Effector memory CD8-positive, alpha-beta T cell (primary cell): Measurements from ENCODE around the gene AGTPBP1.
A peak's percentile ranks its signal among the peaks of the same experiment; 100 is the strongest.

Source experiments
- ATAC-seq: fragments of 150-1000 bp; cut with Tn5 transposase; replicated peaks from 2 replicates; pipeline ENCODE4 v1.10.0; 2021; ENCODE audit warnings: mild to moderate bottlenecking, moderate library complexity
- DNase-seq, 3 experiments: peaks; one replicate each; pipeline ENCODE4 v3.0.0; 2021
- H3K27ac Mint-ChIP-seq, 2 donors: one replicate each; pipeline ENCODE4 v1.8.0; 2022; ENCODE audit warnings: mild to moderate bottlenecking in 2 of 2, mixed read lengths in 2 of 2, moderate library complexity in 2 of 2
- H3K27me3 Mint-ChIP-seq, 2 donors: one replicate each; pipeline ENCODE4 v1.8.0; 2022; ENCODE audit warnings: mixed read lengths in 2 of 2
- H3K36me3 Mint-ChIP-seq: one replicate; pipeline ENCODE4 v1.8.0; 2022; ENCODE audit warnings: mild to moderate bottlenecking, moderate library complexity, mixed read lengths; ENCODE audit not compliant: insufficient read depth
- H3K4me1 Mint-ChIP-seq, 2 donors: one replicate each; pipeline ENCODE4 v1.8.0; 2022; ENCODE audit warnings: low read depth in 2 of 2, mixed read lengths in 2 of 2
- H3K4me3 Mint-ChIP-seq, 2 donors: one replicate each; pipeline ENCODE4 v1.8.0; 2022; ENCODE audit warnings: mild to moderate bottlenecking in 2 of 2, mixed read lengths in 2 of 2, moderate library complexity in 2 of 2
- H3K9me3 Mint-ChIP-seq, 2 donors: one replicate each; pipeline ENCODE4 v1.8.0; 2022; ENCODE audit warnings: mixed read lengths in 2 of 2

The AGTPBP1 gene

DNA sequence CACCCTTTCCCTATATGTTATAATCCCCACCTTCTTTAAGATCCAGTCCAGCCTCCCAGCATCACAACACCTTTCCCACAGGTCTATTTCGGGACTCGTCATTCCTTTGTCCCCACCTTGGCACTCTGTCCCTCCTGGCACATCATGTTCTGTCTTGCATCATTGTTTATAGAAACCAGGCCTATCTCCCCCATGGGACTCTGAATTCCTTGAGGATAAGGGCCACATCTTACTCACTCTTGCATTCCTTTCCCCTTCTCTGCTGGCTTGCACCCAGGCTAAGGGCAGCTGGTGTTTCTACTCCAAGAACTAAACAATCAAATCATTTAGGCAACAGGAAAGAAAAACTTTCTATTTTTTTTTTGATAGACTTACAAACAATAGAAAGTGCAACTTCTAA, 205.7 kb downstream of the AGTPBP1 start:
- H3K36me3 Mint-ChIP-seq: no peaks in the 10 kb centered on the region
- H3K9me3 Mint-ChIP-seq: no peaks in the 10 kb centered on the region
- H3K27ac Mint-ChIP-seq: no peak overlapping the region
- ATAC-seq (no peak), DNase-seq (no peak)
- no peaks in the 10 kb centered on the region for H3K27me3 Mint-ChIP-seq
- H3K4me1 Mint-ChIP-seq: no peaks in the 10 kb centered on the region
- no peak overlapping the region for H3K4me3 Mint-ChIP-seq

DNA sequence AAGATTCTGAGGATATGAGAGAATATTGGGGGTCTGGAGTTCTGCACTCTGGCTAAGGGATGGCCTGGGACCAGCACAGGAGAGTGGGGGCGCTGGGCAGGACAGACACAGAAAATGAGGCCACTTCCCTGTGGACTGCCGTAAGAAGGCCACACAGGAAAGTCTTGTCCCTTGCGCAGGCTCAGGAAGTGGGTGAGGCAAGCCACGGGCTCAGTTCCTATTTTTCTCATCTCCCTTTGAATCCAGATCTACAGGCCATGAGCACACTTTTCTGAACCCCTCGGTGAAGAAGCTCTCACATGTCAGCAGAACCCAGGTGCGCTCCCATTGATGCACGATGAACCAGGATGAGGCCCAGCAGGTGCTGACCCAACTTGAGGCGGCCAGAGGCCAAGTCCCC, 207.4 kb downstream of the AGTPBP1 start:
- H3K36me3 Mint-ChIP-seq: no peaks in the 10 kb centered on the region
- ATAC-seq (no peak), DNase-seq (no peak)
- H3K4me3 Mint-ChIP-seq: no peak overlapping the region
- no peaks in the 10 kb centered on the region for H3K4me1 Mint-ChIP-seq
- no peak overlapping the region for H3K27ac Mint-ChIP-seq
- H3K9me3 Mint-ChIP-seq: no peaks in the 10 kb centered on the region
- H3K27me3 Mint-ChIP-seq: peaks cover 0 to 2% of the 10 kb centered on the region in 2 donors

DNA sequence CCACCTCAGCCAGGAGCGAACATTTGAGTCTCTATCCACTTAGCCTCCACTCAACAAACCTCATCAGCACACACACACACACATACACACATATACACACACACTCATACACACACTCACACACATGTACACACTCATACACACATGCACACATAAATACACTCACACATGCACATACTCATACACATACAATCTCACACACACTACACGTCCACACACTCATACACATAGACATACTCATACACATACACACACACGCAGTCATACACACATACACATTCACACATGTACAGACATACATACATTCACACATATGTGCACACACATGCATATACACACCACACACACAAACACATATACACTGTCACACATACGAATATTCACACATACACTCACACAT, 208.2 kb downstream of the AGTPBP1 start:
- Mint-ChIP-seq H3K4me3 (no peak overlapping the region), H3K27ac (no peak overlapping the region), H3K9me3 (no peaks in the 10 kb centered on the region), H3K27me3 (peaks cover 0 to 10% of the 10 kb centered on the region in 2 donors), H3K36me3 (no peaks in the 10 kb centered on the region), H3K4me1 (no peaks in the 10 kb centered on the region)
- DNase-seq: no peak
- no peak for ATAC-seq

DNA sequence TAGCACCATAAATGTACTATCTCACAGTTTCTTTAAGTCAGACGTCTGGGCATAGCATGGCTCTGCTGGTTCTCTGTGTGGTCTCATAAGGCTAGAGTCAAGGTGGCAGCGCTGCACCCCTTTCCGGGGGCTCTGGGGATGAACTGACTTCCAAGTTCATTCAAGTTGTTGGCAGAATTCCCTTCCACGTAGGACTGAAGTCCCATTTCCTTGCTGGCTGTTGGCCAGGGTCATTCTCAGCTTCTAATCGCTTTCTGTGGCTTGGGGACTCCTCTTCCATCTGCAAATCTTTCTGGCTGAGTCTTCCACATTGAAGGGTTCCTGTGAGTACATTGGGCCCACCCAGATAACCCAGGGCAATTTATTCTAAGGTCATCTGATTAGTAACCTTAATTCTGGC, 211.0 kb downstream of the AGTPBP1 start:
- no peak overlapping the region for H3K27ac Mint-ChIP-seq
- ATAC-seq: no peak
- H3K4me1 Mint-ChIP-seq: peaks cover 3 to 4% of the 10 kb centered on the region in 2 donors
- no peak overlapping the region for H3K4me3 Mint-ChIP-seq
- DNase-seq: no peak
- H3K9me3 Mint-ChIP-seq: no peaks in the 10 kb centered on the region
- H3K27me3 Mint-ChIP-seq: peaks cover 0 to 26% of the 10 kb centered on the region in 2 donors
- H3K36me3 Mint-ChIP-seq: peaks cover 2% of the 10 kb centered on the region

- peaks cover 2% of the 10 kb centered on the region for H3K36me3 Mint-ChIP-seq
- peaks cover 3 to 7% of the 10 kb centered on the region in 2 donors for H3K4me1 Mint-ChIP-seq
- no peak for DNase-seq
- no peak overlapping the region for H3K4me3 Mint-ChIP-seq
- no peak for ATAC-seq
- no peak overlapping the region for H3K27ac Mint-ChIP-seq
- H3K9me3 Mint-ChIP-seq: no peaks in the 10 kb centered on the region
- H3K27me3 Mint-ChIP-seq: peaks cover 10 to 47% of the 10 kb centered on the region in 2 donors
Measured at GRCh38 chr9:85528607-85529006, 213.1 kb downstream of the AGTPBP1 start.

DNA sequence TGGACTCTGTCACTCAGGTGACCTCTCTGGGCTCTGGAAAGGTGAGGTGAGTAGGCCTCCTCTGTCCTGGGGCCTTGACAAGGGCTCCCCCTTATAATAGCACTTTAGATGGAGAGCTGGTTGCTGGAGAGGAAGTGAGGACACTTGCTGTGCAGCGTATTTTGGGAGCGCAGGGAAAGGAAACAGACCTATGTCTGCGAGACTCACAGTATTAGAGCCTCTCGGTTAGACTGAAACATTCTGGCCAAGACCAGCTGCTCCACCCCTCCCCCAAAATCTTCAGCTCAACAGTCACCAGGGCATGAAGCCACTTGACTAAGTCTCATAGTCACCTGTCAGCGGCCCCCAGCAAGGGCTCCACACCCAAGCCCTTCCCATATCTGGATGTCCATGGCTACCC, 213.6 kb downstream of the AGTPBP1 start:
- no peak overlapping the region for H3K4me3 Mint-ChIP-seq
- peaks cover 5 to 7% of the 10 kb centered on the region in 2 donors for H3K4me1 Mint-ChIP-seq
- no peak overlapping the region for H3K27ac Mint-ChIP-seq
- DNase-seq (no peak), ATAC-seq (no peak)
- peaks cover 11 to 51% of the 10 kb centered on the region in 2 donors for H3K27me3 Mint-ChIP-seq
- peaks cover 2% of the 10 kb centered on the region for H3K36me3 Mint-ChIP-seq
- no peaks in the 10 kb centered on the region for H3K9me3 Mint-ChIP-seq

DNA sequence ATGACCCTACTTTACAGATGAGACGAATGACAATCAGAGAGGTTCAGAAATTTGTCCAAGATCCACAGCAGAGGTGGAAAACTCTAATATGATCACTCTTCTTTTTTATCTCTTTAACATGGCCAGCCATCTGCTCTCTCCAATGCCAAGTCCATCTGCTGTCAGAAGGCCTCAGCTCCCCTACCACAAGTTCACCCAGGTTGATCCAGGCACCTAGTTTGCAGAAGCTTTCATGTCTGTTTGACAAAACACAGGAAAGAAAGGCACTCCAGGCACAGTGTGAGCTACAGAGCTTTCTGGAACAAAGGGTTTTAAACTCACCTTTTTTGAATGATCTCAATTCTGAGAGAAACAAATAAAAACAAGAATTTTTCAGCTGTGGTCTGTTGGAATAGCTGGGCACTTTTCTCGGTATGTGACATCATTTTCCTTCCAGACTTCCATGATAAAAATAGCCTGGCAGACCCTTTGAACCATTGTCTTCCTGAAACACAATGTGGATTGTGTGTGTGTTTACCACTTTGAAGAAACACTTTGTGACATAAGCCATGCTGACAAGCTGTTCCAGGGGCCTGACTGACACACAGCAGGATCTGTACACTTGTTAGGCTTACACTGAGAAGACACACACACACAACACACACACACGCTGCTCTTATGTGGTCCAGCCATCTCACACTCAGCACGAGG, 214.3 kb downstream of the AGTPBP1 start:
- Mint-ChIP-seq H3K4me3 (no peak overlapping the region), H3K27ac (no peak overlapping the region)

DNA sequence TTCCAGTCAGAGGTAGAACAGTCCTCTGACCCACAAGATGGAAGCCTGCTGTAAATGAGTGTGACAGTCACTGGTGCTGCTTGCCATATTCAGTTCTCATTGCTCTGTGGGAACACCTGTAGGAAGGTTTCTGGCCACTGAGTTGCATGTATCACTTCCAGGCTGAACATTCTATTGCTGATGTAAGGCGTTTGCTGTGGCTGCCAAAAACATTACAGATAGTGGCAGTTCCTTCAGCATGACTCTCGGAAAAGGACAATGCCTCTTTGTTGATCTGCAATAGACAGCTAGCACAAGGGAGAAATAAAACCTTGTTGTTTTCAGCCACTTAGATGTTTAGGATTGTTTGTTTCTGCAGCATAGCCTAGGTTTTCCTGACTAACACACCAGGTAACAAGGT, 217.2 kb downstream of the AGTPBP1 start:
- Mint-ChIP-seq H3K27ac (no peak overlapping the region), H3K4me3 (no peak overlapping the region), H3K27me3 (peaks cover 44 to 82% of the 10 kb centered on the region in 2 donors), H3K36me3 (peaks cover 5% of the 10 kb centered on the region), H3K9me3 (no peaks in the 10 kb centered on the region), H3K4me1 (peaks cover 16 to 19% of the 10 kb centered on the region in 2 donors)
- no peak for ATAC-seq
- no peak for DNase-seq

More for the DNA sequence above, 214.3 kb downstream of the AGTPBP1 start:
- no peak for DNase-seq
- ATAC-seq: no peak
- H3K9me3 Mint-ChIP-seq: no peaks in the 10 kb centered on the region
- peaks cover 18 to 57% of the 10 kb centered on the region in 2 donors for H3K27me3 Mint-ChIP-seq
- H3K4me1 Mint-ChIP-seq: peaks cover 11 to 13% of the 10 kb centered on the region in 2 donors
- H3K36me3 Mint-ChIP-seq: peaks cover 5% of the 10 kb centered on the region

DNA sequence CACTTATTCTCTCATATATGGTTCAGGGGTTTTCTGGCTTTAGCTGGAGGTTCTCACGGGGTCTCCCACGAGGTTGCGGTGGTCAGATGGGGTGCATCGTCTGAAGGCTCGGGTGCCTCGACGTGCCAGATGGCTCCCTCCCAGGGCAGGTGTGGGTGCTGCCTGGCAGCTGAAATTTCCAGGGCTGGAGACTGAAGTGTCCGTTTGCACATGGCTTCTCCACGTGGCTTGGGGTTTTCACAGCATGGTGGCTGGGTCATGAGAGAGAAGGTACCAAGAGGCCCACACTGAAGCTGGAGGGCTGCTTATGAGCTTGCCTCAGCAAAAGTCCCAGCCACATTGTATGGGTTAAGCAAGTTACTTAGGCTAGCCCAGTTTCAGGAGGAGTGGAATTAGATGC, 218.6 kb downstream of the AGTPBP1 start:
- no peak for DNase-seq
- Mint-ChIP-seq H3K4me3 (peak overlapping the region; percentile 64 to 75), H3K4me1 (peaks cover 16 to 19% of the 10 kb centered on the region in 2 donors), H3K27me3 (peaks cover 57 to 81% of the 10 kb centered on the region in 2 donors), H3K36me3 (peaks cover 5% of the 10 kb centered on the region), H3K27ac (no peak overlapping the region), H3K9me3 (no peaks in the 10 kb centered on the region)
- ATAC-seq: no peak

GRCh38 chr9:85522459-85523092, 219.2 kb downstream of the AGTPBP1 start:
- H3K27ac Mint-ChIP-seq: no peak overlapping the region
- H3K9me3 Mint-ChIP-seq: no peaks in the 10 kb centered on the region
- peak in 1 of 3 experiments; percentile 1 for DNase-seq
- peaks cover 60 to 76% of the 10 kb centered on the region in 2 donors for H3K27me3 Mint-ChIP-seq
- peaks cover 5% of the 10 kb centered on the region for H3K36me3 Mint-ChIP-seq
- H3K4me3 Mint-ChIP-seq: peak overlapping the region; percentile 64 to 75
- H3K4me1 Mint-ChIP-seq: peaks cover 16 to 19% of the 10 kb centered on the region in 2 donors
- peak; percentile 36 for ATAC-seq

- peaks cover 16 to 19% of the 10 kb centered on the region in 2 donors for H3K4me1 Mint-ChIP-seq
- H3K4me3 Mint-ChIP-seq: peak overlapping the region; percentile 64 to 75
- no peak for ATAC-seq
- peaks cover 68 to 84% of the 10 kb centered on the region in 2 donors for H3K27me3 Mint-ChIP-seq
- H3K9me3 Mint-ChIP-seq: no peaks in the 10 kb centered on the region
- no peak for DNase-seq
- H3K36me3 Mint-ChIP-seq: peaks cover 3% of the 10 kb centered on the region
- no peak overlapping the region for H3K27ac Mint-ChIP-seq
Measured at GRCh38 chr9:85521371-85522197, 220.2 kb downstream of the AGTPBP1 start.

DNA sequence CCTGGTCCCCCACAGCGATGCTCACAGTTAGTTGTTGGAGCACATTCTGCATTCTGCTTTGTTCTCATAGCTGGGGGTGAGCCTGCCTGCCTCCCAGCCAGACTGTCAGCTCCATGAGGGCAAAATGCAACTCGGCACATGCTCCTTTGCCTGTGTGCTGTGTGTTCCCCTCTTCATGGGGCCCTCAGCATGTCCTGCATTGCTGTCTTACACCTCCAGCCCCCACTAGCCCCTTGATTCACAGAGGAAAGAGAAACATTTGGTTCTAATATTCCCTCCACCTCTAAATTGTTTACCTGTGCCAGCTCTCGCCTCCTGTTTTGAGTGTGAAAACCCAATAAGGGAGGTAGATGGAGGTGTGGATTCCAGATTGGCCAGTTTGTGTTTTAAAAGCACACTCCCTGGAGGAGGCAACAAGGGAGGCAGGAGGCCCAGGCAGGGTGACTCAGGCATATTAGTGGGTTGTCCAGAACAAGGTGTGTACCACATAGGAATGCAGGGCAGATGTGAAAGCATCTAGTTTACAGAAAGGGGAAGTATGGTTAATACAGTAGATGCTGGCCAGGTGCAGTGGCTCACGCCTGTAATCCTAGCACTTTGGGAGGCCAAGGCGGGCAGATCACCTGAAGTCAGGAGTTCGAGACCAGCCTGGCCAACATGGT, 224.6 kb downstream of the AGTPBP1 start:
- no peak for DNase-seq
- Mint-ChIP-seq H3K36me3 (no peaks in the 10 kb centered on the region), H3K27ac (no peak overlapping the region)

DNA sequence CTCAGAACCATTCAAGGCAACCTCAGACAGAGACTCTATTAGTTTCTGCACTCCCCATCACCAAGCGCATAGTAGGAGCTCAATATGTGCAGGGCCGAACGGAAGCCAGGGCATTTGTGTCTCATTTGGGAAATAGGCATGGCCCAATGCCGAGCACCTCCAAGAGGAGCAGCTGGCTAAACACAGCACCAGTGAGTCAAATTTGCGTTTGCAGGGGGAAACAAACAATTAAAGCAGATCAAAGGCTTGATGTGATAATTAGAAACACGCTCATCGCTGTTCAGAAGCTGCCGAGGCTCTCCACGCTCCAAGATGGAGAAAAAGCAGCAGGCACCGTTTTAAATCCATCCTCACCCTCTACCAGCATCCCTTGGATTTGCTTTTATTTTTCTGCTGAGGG, 225.3 kb downstream of the AGTPBP1 start:
- no peak for ATAC-seq
- Mint-ChIP-seq H3K27ac (no peak overlapping the region), H3K4me1 (no peaks in the 10 kb centered on the region), H3K36me3 (no peaks in the 10 kb centered on the region), H3K9me3 (no peaks in the 10 kb centered on the region), H3K27me3 (peaks cover 41 to 52% of the 10 kb centered on the region in 2 donors), H3K4me3 (no peak overlapping the region)
- no peak for DNase-seq

More for the DNA sequence above, 224.6 kb downstream of the AGTPBP1 start:
- ATAC-seq: no peak
- no peaks in the 10 kb centered on the region for H3K9me3 Mint-ChIP-seq
- H3K4me3 Mint-ChIP-seq: no peak overlapping the region
- H3K4me1 Mint-ChIP-seq: peaks cover 1 to 2% of the 10 kb centered on the region in 2 donors
- H3K27me3 Mint-ChIP-seq: peaks cover 41 to 58% of the 10 kb centered on the region in 2 donors
